RWPE1 (cell line): ENCODE results near the gene CRACR2A.

Source experiments
- CTCF ChIA-PET: fragments of 350-600 bp; sonication (Branson Sonifier 250); formaldehyde crosslinking; extraction: SDS; loops from one replicate; lab custom pipeline; 2021; lab: Yijun Ruan, JAX
- POLR2A ChIA-PET: fragments of 400-600 bp; formaldehyde crosslinking; extraction: SDS; loops from one replicate; lab custom pipeline; 2020; ENCODE audit warnings: antibody characterized with exemption; ENCODE audit not compliant: low non-redundant PET; lab: Yijun Ruan, JAX
- DNase-seq: peaks from one replicate; pipeline ENCODE4 v3.0.0; 2012; ENCODE audit warnings: low spot score
- H3K27ac ChIP-seq: fragments of 450-650 bp; 2 replicates; pipeline ENCODE4 v1.5.1; 2017
- TF ChIP-seq, protein P1 (sequence below): fragments of 450-650 bp; conservative IDR thresholded peaks from 2 replicates; pipeline ENCODE4 v1.5.1; 2017; ENCODE audit warnings: low read depth, mild to moderate bottlenecking

Gene CRACR2A

DNA sequence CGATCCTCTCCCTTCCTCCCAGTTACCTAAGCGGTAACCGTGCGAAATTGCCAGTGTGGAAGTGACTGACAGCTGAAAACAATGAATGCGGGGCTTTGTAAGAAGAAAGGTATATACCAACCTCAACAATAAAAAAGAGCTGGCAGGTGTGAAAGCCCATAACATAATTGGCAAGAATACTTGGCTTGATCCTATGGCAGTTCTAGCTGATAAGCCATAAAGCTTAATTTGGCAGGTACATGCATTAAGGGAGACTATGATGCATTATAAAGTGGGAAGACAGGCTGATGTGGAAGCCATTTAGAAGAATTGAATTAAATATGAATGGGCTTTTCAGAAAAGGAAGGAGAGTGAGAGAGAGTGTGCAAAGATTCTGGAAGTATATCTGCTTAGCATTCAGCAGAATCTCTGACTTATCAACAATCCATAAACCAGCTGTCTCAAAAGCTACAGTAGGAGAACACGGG lies 71.3 kb downstream of the CRACR2A start:
- POLR2A ChIA-PET: no interaction called here

DNA sequence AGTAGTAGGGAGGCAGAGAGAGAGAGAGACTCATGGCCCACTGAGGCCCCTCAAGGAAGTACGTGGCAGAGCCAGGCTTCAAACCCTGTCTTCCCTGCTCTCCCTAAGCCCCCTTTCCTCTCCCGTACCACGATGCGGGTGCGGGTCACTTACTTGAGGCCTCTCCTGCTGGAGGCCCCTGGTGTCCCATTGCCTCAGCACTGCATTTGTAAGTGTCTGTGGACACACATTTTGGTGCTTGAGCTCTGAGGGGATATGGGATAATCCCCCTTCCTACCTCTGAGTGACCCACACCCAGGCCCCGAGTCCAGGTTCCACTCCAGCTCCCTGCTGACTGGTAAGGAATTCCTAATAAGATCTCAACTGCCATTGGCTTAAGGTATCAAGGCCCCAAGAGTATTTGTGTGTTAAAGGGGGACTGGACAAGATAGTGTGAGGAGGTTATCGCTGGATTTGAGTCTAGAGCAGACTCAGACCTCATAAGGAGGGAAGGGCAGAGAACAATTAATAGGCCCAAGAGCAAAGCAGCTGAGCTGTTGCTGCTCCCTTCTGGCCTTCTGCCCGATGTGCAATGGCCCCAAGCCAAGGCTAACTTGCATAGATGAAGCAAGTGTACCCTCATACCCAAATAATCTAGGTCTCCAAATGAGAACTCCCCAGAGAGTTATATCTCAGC lies 71.9 kb downstream of the CRACR2A start:
- DNase-seq: no peak
- POLR2A ChIA-PET: no interaction called here
- H3K27ac ChIP-seq: no peak overlapping the region
- CTCF ChIA-PET: interaction anchor here (0.6 to 2.2 kb wide), 2 partner anchors 17 to 381 kb away, joined by 3 to 11 read pairs; no protein-coding TSS in a partner anchor
- TF ChIP-seq, protein P1, sequence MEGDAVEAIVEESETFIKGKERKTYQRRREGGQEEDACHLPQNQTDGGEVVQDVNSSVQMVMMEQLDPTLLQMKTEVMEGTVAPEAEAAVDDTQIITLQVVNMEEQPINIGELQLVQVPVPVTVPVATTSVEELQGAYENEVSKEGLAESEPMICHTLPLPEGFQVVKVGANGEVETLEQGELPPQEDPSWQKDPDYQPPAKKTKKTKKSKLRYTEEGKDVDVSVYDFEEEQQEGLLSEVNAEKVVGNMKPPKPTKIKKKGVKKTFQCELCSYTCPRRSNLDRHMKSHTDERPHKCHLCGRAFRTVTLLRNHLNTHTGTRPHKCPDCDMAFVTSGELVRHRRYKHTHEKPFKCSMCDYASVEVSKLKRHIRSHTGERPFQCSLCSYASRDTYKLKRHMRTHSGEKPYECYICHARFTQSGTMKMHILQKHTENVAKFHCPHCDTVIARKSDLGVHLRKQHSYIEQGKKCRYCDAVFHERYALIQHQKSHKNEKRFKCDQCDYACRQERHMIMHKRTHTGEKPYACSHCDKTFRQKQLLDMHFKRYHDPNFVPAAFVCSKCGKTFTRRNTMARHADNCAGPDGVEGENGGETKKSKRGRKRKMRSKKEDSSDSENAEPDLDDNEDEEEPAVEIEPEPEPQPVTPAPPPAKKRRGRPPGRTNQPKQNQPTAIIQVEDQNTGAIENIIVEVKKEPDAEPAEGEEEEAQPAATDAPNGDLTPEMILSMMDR: no peak

More for the DNA sequence above, 71.3 kb downstream of the CRACR2A start:
- no peak for DNase-seq
- CTCF ChIA-PET: interaction anchor here (0.6 to 2.2 kb wide), 2 partner anchors 17 to 382 kb away, joined by 3 to 11 read pairs; no protein-coding TSS in a partner anchor
- no peak overlapping the region for H3K27ac ChIP-seq
- TF ChIP-seq, protein P1: no peak

GRCh38 chr12:3679831-3680230 lies 73.1 kb downstream of the CRACR2A start:
- DNase-seq: no peak
- POLR2A ChIA-PET: no interaction called here
- H3K27ac ChIP-seq: no peak overlapping the region
- TF ChIP-seq, protein P1: no peak
- CTCF ChIA-PET: no interaction called here

DNA sequence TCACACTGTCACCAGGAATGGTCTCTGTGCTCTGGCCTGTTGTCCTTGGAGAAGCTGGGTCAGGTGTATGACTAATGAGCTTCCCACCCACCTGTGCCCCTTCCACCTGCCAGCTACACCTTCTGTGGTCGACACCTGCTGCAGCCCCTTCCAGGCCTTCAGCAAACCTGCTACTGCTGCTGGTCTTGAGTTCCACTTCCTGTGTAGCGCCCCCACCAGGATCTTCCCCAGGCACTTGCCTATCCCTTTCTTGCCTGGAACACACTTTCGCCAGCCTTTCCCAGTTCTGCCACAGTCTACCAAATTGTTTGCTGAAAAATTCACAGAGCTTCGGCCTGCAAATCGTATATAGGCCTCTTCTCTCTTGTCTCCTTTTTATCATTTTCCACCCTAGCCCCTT lies 75.3 kb downstream of the CRACR2A start:
- TF ChIP-seq, protein P1: no peak
- ChIA-PET CTCF (no interaction called here), POLR2A (no interaction called here)
- no peak for DNase-seq
- no peak overlapping the region for H3K27ac ChIP-seq

DNA sequence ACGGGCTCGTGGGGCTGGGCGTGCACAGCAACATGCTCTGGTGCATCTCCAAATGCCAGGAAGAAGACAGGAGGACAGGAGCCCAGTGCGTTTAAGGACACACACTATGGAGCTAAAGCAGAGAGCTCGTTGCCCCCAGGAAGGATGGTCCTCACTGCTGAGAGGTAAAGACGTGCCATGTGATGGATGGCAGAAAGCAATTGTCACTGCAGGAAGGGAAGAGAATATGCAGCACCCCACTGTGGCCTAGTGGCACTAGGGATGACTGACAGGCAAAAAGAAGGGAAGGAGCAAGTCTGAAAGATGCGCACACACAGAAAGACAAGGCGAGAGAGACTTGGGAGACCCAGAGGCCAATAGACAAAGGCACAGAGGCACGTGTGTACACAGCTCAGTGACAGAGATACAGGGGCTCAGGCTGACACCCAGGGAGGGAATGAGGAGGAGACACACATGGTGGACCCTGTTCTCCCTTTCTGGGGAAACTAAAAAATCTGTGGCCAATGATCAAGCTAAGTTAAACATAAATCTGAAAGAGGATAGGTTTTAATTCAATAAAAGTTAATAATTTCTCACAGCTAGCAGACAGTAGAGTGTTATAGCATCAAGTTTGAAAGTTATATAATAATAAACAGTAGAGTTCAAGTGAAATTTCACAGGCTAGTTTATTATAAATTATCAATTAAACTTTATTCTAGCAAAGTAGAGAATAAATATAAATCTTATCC lies 78.8 kb downstream of the CRACR2A start:
- H3K27ac ChIP-seq: no peak overlapping the region
- ChIA-PET CTCF (interaction anchor here (0.6 to 0.7 kb wide), 3 partner anchors 37 to 290 kb away, joined by 4 to 5 read pairs (median 4); no protein-coding TSS in a partner anchor), POLR2A (no interaction called here)
- DNase-seq: no peak
- TF ChIP-seq, protein P1: no peak

DNA sequence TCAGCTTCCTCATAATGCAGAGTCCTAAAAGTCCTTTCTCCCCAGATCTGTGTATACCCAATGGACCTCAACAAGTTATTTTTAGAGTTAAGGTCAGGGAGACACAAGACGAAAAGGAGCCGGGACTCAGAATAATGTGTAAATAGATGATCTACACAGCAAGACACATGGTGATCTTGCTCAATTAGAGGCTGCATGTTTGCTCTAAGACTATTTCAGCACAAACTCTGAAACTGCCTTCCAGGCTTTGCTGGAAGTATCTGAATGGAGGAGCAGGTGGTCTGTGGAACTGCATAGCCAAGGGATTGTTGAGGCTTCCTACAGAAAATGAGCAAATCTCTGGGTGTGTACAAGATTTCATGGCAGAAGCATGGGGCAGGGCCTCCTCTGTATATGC lies 80.8 kb downstream of the CRACR2A start:
- ChIA-PET CTCF (no interaction called here), POLR2A (no interaction called here)
- TF ChIP-seq, protein P1: no peak
- H3K27ac ChIP-seq: no peak overlapping the region
- no peak for DNase-seq
